Stimulated activated CD8-positive, alpha-beta memory T cell treated with anti-CD3 and anti-CD28 coated beads, Interleukin-4, amount 100 ng/mL, for 24 hours (primary cell): ENCODE results near the gene MAP2K1.
A peak's percentile ranks its signal among the peaks of the same experiment; 100 is the strongest.
"Not testable (repeated sequence)": the region's sequence is repeated elsewhere in the genome, so short reads cannot be mapped to it uniquely, and the experiment has no call there.

Experiments used
- DNase-seq: peaks from one replicate; pipeline ENCODE4 v3.0.0-alpha.2; 2020; ENCODE audit warnings: low read depth

The MAP2K1 gene

DNA sequence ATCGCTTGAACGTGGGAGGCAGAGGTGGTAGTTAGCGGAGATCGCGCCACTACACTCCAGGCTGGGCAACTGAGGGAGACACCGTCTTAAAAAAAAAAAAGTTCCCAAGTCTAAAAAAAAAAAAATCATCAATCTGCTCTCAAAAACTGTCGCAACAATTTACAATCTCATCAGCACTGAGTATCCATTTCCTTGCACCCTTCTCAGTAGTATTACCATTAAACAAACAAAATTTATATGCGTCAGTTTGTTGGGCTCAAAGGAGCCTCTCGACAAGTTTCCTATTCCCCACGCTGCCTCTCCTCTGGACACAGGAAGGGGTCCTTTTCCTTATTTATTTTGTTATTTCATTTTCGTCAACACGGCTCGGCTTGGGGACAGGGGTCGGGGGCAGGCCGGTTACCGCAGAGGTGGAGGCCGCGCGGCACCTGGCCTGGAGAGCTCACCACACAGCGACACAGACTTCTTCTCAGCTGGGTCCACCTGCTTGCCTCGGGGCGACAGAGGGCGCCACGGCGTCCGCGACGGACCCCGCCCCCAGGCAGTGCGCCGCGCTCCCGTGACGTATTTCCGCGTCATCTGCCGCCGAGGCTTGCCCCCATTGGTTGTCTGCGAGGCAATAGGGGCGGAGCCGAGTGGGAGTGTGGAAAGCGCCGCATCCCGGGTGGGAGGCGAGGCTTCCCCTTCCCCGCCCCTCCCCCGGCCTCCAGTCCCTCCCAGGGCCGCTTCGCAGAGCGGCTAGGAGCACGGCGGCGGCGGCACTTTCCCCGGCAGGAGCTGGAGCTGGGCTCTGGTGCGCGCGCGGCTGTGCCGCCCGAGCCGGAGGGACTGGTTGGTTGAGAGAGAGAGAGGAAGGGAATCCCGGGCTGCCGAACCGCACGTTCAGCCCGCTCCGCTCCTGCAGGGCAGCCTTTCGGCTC lies at the start of gene MAP2K1:
Gene MAP2K1 (plus strand): TSS at position 709 of the 920 bp plus-strand sequence. CDS start 436 bp downstream, outside the sequence.
- peak; percentile 97 for DNase-seq

DNA sequence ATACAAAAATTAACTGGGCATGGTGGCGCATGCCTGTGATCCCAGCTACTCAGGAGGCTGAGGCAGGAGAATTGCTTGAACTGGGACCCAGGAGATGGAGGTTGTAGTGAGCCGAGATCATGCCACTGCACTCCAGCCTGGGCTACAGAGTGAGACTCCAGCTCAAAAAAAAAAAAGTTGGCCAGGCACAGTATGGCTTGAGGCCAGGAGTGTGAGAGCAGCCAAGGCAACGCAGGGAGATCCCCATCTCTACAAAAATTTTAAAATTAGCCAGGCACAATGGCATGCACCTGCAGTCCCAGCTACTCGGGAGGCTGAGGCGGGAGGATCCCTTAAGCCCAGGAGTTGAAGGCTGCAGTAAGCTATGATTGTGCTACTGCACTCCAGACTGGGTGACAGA lies 38.2 kb upstream of the MAP2K1 start:
- DNase-seq: not testable (repeated sequence)

DNA sequence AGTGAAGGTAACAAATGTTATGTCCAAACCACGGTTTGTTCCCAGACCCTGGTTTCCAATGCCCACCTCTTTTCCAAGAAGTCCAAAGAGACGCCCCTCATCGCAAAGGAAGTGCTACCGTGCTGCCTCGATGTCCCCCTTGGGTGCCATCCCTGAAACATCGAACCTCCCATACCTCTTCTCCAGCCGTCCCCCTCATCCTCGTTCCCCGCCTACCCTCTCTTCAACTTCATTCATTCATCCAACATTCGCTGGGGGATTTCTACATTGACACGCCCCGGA lies 30.7 kb upstream of the MAP2K1 start:
- no peak for DNase-seq

DNA sequence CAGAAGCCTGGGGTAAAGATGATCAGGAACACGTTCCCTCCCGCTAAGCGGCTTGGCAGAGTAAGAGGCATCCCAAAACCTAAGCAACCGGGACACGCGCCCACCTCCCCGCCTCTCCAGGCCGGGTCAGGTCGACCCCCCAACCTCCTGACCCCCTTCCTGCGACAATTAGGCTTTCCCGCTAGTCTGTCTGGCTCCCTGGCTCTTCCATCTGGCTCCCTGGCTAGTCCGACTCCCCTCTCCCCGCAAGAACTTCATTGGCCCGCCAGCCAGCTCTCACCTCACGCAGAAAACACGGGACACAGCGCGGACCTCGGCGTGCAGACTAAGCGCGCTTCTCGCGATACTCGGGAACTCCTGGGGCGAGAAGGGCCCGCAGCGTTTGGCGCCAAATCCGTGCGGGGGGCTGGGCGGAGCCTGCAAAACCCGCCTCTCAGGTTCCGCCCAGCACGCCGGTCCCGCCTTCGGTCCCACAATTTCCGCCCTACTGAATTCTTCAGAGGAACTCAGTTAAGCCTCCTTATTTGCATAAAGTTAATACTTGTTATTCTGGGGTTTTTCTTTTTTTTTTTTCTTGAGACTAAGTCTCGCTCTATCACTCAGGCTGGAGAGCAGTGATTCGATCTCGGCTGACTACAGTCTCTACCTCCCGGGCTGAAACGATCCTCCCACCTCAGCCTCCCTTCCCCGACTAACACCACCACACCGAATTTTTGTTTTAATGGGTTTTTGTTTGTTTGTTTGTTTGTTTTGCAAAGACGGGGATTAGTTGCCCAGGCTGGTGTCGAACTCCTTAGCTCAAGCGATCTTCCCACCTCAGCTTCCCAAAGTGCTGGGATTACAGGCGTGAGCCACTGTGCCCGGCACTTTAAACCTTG lies 30.1 kb upstream of the MAP2K1 start, which contains the start of gene TIPIN:
Gene TIPIN (minus strand): TSS at position 327 of the 878 bp plus-strand sequence. CDS start 3,738 bp downstream, outside the sequence.
- peak; percentile 93 for DNase-seq

DNA sequence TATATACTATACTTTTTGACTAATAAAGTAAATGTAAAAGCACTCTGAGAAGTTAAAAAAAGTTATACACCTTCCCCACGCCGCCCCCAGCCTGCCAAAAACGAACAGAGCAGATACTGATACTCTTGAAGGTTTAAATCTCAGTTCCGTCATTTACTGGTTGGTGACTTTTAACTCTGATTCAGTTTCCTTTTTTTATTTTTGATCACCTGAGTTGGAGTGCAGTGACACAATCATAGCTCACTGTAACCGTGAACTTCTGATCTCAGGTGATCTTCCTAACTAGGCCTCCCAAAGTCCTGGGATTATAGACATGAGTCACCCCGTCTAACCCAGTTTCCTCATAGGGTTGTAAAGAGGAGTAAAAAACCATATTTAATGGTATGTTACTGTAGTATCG lies 27.0 kb upstream of the MAP2K1 start:
- no peak for DNase-seq

DNA sequence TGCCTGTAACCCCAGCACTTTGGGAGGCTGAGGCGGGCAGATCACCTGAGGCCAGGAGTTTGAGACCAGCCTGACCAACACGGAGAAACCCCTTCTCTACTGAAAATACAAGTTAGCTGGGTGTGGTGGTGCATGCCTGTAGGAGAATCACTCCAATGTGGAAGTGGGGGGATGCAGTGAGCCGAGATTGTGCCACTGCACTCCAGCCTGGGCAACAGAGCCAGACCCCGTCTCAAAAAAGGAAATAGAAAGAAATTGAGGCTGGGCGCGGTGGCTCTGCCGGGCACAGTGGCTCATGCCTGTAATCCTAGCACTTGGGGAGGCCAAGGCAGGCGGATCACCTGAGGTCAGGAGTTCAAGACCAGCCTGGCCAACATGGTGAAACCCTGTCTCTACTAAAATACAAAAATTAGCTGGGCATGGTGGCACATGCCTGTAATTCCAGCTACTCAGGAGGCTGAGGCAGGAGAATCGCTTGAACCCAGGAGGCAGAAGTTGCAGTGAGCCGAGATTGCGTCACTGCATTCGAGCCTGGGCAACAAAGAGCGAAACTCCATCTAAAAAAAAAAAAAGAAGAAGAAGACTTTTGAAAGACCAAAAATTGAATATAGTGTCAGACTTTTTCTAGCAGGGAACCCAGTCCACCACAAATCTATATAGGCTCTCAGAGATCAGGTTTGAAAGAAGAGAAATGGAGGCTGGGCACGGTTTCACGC lies 24.8 kb upstream of the MAP2K1 start:
- DNase-seq: not testable (repeated sequence)

DNA sequence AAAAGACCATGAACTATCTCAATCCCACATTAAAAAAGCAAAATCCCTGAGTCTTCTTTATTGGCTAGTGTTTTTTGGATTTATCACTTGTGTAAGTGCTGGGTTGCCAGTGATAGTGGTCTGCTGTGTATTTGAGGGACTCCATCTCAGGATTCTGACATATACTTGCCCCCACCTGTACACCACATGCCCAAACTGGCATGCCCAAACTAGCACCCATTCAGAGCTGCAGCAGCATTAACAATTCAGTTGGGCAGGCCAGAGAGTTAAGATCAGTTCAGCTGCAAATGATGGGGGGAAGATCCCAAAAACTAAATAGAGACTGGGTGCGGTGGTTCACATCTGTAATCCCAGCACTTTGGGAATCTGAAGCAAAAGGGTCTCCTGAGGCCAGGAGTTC lies 23.9 kb upstream of the MAP2K1 start:
- DNase-seq: no peak

DNA sequence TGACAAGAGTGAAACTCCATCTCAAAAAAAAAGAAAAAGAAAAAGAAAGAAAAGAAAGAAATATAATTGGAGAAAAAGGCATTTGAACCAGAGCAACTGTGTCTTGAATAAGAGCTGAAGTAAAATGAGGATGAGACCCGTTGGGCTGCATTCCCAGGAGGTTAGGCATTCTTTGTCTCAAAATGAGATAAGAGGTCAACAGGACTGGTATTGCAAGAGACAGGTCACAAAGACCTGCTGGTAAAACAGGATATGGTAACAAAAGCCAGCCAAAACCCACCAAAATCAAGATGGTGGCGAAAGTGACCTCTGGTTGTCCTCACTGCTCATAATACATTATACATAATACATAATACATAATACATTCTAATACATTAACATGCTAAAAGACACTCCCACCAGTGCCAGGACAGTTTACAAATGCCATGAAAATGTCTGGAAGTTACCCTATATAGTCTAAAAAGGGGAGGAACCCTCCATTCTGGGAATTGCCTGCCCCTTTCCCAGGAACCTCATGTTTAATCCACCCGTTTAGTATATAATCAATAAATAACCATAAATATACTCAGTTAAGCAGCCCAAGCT lies 21.7 kb upstream of the MAP2K1 start:
- no peak for DNase-seq

DNA sequence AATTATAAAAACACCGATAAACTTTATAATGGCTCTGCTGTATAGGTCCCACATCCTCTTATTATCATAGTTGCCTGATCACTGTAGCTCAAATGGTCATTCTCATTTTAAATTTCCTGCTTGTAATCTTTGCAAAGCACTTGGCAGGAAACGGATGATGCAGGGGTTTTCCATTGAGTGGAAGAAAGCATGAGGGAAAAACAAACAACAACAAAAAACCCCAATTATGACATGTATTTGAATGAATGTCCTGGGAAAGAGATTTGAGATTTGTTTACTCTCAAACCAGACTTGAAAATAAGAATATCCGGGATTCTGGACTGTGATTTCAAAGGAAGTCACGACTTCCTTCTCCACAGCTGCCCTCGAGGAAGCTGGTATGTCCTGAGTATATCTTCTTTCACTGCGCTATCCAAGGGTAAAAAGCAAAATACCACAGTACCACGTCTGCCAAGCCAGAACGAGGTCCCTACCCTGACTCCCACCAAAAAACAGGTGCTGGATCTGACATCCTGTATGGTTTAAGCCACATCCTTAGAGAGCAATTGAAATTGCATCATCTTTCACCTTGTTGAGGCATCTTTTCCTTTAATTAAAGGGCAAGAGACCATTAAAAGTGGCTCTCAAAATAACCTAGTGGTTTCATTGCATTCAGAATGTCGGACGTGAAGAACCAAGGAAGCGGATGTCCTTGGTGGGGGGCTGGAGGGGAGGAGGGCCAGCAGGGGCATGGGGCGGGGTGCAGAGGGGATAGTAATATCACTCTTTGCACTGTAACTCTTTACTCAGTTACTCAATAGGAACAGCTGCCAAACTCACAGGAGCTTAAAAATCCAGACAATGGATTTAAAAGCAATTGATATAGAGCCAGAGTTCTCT lies 16.7 kb upstream of the MAP2K1 start:
- no peak for DNase-seq

DNA sequence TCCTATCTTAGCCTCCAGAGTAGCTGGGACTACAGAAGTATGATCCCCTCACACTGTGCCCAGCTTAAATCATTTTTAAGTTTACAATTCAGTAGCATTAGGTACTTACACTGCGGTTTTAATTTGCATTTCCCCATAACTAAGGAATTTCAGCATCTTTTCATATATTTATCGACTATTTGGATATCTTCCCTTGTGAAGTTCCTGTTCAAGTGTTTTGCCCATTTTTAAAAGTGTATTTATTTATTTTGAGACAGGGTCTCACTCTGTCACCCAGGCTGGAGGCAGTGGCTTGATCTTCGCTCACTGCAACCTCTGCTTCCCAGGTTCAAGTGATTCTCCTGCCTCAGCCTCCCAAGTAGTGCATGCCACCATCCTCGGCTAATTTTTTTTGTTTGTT lies 12.5 kb upstream of the MAP2K1 start:
- no peak for DNase-seq

DNA sequence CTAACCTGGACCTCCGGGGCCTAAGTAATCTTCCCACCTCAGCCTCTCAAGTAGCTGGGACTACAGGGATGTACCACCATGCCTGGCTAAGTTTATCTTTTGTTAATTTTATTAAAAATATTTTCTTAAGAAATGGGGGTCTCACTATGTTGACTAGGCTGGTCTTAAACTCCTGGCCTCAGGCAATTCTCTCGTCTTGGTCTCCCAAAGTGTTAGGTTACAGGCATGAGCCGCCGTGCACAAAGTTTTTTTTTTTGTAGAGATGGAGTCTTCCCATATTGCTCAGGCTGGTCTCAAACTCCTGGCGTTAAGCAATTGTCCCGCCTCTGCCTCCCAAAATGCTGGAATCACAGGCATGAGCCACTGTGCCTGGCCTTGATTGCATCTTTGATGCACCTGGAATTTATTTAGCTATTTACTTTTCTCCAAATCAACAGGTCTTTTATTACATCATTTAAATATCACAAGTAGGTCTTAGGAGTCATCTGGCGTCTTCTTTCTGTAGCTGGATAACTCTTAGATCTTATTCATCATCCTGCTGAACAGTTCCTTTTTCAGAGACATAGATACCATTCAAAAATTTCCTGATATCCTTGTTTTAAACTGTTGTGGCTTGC lies 7.8 kb upstream of the MAP2K1 start:
- DNase-seq: no peak

DNA sequence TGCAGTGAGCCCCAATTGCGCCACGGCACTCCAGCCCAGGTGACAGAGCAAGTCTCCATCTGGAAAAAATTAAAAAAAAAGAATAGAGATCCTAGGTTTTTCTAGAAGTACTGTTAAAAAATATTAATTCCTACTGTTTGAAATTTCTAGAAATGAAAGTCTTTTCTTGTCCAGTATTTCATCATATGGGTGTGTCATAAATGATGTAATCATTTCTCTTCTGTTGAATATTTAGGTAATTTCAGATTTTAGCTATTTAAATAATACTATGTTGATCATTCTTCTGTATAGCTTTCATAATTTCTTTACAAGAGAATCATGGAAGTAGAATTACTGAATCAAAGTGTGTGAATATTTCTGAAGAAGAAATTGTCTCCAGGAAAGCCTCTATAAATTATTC lies 5.3 kb upstream of the MAP2K1 start:
- DNase-seq: not testable (repeated sequence)

DNA sequence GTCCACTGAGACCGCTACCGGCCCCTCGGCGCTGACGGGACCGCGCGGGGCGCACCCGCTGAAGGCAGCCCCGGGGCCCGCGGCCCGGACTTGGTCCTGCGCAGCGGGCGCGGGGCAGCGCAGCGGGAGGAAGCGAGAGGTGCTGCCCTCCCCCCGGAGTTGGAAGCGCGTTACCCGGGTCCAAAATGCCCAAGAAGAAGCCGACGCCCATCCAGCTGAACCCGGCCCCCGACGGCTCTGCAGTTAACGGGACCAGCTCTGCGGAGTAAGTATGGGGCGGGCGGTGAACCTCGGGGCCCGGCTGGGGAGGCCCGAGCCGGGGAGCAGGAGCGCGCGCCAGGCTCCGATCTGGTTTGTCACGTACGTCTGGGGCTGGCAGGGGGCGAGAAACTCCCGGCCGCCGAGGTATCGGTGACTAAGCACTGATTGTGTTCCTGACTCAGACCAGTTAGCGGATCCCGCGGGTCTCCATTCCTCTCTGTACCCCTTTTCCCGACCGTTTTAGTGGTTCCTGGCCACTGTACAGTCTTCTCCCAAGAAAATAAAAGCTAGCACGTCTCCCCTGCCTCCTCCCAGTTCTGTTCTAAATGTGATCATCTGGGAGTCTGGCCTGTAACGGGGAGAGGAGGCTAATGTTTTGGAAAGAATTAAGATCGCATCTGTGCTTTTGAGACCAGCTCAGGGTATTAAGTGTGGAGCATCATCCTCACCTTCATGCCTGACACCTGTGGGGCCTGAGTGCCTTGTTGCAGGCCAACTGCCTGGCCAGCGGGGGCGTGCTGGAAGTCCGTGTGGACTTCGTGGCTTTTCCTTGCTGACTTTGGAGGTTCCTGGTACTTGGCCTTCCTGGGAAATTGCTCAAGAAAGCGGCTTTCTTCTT lies 691 bp downstream of the MAP2K1 start:
- peak; percentile 67 for DNase-seq

DNA sequence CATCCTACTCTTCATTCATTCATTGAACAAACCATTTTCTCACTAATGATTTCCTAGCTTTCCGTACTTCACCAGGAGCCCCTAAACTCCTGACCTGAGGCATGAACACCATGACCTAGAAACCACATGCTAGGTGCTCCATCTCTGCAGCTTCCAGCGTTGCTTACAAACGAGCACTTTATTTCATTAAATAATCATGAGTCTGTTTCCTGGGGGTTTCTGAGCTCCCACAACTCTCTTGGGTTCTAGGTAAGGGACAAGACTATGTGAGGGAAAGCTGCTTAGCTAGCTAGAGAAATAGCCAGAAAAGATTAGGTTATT lies 1.3 kb downstream of the MAP2K1 start:
- no peak for DNase-seq

DNA sequence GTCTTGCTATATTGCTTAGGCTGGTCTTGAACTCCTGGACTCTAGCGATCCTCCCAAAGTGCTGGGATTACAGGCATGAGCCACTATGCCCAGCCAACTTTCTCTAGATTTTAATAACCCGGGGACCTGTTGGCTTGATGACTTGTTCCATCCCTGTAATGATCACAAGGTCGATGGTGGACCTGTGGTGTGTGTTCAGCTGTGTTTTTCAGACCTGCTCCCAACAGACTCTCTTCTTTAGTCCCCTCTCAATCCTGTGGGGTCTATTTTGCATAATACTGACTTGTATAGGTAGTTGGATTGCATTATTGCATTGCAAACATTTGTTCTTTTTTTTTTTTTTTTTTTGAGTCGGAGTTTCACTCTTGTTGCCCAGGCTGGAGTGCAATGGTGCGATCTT lies 1.9 kb downstream of the MAP2K1 start:
- DNase-seq: no peak

DNA sequence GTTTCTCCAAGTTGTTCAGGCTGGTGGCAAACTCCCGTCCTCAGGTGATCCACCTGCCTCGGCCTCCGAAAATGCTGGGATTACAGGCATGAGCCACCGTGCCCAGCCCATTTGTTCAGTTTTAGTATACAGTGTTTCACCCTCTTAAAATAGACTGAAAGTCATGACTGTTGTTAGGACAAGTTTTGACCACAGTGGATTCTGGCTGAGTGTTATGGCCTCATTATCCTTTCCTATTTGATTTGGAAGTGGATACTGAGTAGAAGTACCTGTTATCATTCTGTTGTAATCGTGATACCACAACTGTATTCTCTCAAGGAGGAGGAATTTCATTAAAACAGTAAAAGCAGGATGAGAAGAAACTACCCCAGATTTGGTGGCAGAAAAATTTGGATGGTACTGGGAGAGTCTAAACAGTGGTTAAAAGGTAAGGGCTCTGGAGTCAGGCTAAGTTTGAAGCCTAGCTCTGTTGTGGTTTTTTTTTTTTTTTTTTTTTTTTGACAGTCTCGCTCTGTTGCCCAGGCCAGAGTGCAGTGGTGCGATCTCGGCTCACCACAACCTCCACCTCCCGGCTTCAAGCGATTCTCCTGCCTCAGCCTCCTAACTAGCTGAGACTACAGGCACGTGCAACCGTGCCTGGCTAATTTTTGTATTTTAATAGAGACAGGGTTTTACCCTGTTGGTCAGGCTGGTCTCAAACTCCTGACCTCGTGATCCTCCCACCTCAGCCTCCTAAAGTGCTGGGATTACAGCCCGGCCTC lies 2.6 kb downstream of the MAP2K1 start:
- no peak for DNase-seq

DNA sequence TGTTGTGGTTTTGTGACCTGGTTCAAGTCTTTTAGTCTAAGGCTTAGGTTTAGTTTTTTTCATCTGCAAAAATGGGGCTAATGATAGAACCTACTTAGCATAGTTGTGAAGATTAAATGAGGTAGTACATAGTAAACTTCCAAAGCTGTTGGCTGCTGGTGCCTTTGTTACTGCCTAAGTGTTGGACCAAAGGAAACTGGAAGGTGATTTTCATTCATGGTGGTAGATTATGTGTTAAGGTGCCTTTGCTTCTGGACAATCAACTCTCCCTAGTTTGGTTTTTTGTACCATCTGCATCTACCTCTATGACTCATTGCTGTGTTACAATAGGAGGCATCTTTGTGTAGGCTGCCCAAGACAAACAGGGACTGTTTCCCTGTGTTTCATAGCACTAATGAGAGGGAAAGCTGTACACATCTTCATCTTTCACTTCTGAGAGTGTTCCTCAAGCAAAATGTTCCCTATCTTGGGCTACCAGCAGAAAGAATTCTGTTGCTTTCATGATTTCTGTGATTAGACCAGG lies 3.2 kb downstream of the MAP2K1 start:
- DNase-seq: no peak

DNA sequence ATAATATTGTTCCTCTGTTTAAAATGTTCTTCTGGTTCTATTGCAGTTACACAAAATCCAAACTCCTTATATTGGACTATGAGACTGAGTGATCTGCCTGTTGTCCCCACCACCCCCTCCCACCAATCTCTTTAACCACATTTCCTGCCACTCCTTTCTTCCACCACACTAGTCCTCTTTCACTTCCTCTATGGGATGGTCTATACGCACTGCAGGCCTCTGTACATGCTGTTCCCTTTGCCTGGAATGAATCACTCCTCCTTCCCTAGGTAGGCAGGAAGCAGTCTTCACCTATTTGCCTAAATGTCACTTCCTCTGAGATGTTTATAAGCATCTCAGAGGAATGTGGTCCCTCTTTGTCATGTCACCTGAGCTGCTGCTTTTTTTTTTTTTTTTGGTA lies 4.0 kb downstream of the MAP2K1 start:
- DNase-seq: no peak

DNA sequence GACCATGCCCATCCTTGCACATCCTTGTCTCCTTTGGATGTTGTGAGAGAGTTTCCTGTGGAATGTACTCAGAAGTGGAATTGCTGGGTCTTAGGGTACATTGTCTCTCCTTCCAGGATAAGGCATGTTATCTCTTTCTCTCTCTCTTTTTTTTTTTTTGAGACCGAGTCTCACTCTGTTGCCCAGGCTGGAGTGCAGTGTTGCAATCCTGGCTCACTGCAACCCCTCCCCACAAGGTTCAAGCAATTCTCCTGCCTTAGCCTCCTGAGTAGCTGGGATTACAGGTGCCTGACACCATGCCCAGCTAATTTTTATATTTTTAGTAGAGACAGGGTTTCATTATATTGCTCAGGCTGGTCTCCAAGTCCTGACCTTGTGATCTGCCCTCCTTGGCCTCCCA lies 6.3 kb downstream of the MAP2K1 start:
- DNase-seq: not testable (repeated sequence)
